Measurements from ENCODE around the gene HDAC4. TPM values are rescaled to one million over a fixed set of nuclear protein-coding genes. Genes with fewer than 3 reads are reported as not detected.
A peak's percentile ranks its signal among the peaks of the same experiment; 100 is the strongest.

The HDAC4 gene
- polyA plus RNA-seq, 1 experiment = 4.4 TPM

DNA sequence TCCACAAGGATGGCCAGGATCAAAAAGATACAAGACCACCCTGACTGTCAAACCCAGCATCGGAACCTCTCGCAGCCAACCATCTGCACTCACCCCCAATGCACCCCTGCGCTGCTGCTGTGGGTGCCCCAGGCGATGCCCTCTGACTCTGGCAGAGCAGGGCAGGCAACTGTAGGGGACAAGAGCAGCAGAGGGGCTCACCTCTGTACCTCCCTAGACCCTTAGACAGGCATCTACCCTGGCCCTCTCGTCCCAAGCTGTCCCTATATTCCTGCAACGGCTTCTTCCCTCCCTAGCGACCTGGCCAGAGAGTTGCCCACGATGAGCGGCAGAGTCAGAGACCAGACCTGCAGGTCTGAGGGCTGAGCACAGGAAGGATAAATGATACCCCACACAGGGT, 128.2 kb downstream of the HDAC4 start:
- TF ChIP-seq, protein P1, sequence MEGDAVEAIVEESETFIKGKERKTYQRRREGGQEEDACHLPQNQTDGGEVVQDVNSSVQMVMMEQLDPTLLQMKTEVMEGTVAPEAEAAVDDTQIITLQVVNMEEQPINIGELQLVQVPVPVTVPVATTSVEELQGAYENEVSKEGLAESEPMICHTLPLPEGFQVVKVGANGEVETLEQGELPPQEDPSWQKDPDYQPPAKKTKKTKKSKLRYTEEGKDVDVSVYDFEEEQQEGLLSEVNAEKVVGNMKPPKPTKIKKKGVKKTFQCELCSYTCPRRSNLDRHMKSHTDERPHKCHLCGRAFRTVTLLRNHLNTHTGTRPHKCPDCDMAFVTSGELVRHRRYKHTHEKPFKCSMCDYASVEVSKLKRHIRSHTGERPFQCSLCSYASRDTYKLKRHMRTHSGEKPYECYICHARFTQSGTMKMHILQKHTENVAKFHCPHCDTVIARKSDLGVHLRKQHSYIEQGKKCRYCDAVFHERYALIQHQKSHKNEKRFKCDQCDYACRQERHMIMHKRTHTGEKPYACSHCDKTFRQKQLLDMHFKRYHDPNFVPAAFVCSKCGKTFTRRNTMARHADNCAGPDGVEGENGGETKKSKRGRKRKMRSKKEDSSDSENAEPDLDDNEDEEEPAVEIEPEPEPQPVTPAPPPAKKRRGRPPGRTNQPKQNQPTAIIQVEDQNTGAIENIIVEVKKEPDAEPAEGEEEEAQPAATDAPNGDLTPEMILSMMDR (IDR thresholded peaks at IDR 0.05; ENCODE audit: insufficient read depth, low read depth, low read length) = no peak
- no peak overlapping the region for H3K4me3 ChIP-seq (ENCODE audit: low read depth, low read length)
- H3K27me3 ChIP-seq (ENCODE audit: control insufficient read depth, insufficient read depth, low read length) = no peaks in the 10 kb centered on the region
- no peaks in the 10 kb centered on the region for H3K36me3 ChIP-seq (ENCODE audit: control insufficient read depth, insufficient read depth, low read length)
- POLR2A ChIA-PET = no interaction called here
- no peak for DNase-seq (ENCODE audit: low read depth)
- CTCF ChIA-PET = no interaction called here

DNA sequence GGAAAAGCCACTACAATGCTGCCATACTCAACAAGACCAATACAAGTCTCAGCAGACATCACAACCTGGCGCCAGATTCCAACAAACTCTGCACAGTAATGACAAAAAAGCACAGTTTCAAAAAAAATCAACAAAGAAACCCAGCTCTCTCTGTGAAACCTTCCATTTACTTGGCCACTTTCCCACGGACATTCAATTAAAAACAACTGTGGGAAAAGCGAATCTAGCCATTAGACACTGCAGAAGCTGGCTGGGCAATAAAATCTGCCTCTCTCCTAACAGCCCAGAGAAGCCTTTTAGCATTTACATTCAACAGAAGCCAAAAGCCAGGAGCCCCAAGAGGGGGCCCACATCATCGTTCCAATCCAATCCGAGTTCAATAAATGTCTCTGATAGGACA, 128.9 kb downstream of the HDAC4 start:
- TF ChIP-seq, protein P1 (IDR thresholded peaks at IDR 0.05; ENCODE audit: insufficient read depth, low read depth, low read length) = no peak
- POLR2A ChIA-PET = no interaction called here
- no peak overlapping the region for H3K4me3 ChIP-seq (ENCODE audit: low read depth, low read length)
- no peaks in the 10 kb centered on the region for H3K36me3 ChIP-seq (ENCODE audit: control insufficient read depth, insufficient read depth, low read length)
- no peaks in the 10 kb centered on the region for H3K27me3 ChIP-seq (ENCODE audit: control insufficient read depth, insufficient read depth, low read length)
- CTCF ChIA-PET = interaction anchor here (0.7 kb wide), 1 partner anchor 9 kb away, joined by 3 read pairs; no protein-coding TSS in a partner anchor
- DNase-seq (ENCODE audit: low read depth) = peak; percentile 31

DNA sequence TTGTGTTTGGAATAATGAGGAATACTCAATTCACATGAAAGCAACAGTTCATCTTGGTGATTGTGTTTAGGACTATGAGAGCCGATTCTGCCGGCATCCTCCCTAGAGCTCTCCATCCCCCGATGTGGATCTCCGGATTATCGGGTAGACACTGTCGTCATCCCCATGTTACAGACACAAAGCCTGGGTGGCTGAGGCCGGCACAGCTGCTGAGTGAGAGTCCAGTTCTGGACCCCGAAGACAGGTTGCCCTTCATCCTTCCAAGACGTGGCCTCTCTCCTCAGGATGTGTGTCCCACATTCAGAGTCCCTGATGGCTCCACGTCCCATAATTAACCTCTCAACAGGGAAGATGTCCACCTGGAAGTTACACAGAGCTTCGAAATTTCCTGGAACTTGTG, 129.3 kb downstream of the HDAC4 start:
- POLR2A ChIA-PET = no interaction called here
- no peaks in the 10 kb centered on the region for H3K36me3 ChIP-seq (ENCODE audit: control insufficient read depth, insufficient read depth, low read length)
- TF ChIP-seq, protein P1 (IDR thresholded peaks at IDR 0.05; ENCODE audit: insufficient read depth, low read depth, low read length) = no peak
- no peak for DNase-seq (ENCODE audit: low read depth)
- no peak overlapping the region for H3K4me3 ChIP-seq (ENCODE audit: low read depth, low read length)
- no peaks in the 10 kb centered on the region for H3K27me3 ChIP-seq (ENCODE audit: control insufficient read depth, insufficient read depth, low read length)
- CTCF ChIA-PET = interaction anchor here (0.7 kb wide), 2 partner anchors 8 to 12 kb away, joined by 3 read pairs; no protein-coding TSS in a partner anchor

DNA sequence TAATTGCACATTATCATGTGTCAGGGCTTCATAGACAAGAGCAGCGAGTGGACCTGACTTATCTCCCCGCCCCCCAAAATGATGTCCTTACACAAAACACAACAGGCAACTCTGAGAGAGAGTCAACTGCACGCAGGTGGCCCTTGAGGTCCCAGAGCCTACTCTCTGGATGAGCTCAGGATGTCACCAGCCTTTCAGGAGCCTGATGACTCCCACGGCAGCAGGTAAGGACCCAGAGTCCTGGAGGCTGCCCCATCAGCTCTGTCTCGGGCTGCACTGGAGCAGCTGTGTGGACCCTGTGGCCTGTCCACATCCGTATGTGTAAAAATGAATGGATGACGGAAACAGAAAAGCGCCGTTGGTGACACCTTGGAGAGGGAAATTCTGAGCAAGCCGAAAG, 130.9 kb downstream of the HDAC4 start:
- CTCF ChIA-PET = interaction anchor here (1.1 kb wide), 1 partner anchor 14 kb away, joined by 4 read pairs; no protein-coding TSS in a partner anchor

DNA sequence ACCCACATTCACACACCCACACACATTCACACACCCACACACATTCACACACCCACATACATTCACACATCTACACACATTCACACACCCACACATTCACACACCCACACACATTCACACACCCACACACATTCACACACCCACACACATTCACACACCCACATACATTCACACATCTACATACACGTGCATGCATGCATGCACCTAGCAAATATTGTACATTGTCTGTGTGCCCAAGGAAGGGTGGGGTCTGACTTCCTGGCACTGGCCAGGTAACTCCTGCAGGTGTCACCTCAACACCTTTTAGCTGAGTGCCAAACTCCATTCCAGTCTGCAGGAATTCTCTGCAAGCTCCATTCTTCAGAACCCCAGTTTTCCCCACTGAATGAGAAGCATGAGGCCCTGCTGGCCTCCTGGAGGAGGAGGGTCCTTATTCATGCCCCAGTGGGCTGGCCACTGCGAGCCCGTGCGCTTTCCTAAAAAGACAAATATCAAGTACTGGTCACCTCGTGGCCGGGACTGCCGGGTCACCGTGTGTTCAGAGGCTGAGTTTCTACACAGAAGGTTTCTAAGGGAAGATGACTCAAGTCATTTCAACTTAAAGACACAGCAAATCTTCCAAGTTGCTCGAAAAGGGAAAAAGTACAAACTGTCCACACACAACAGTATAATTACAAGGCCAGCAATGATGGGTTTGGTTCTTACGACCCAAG, 131.5 kb downstream of the HDAC4 start:
- Histone ChIP-seq H3K4me3 (ENCODE audit: low read depth, low read length) (no peak overlapping the region), H3K36me3 (ENCODE audit: control insufficient read depth, insufficient read depth, low read length) (no peaks in the 10 kb centered on the region), H3K27me3 (ENCODE audit: control insufficient read depth, insufficient read depth, low read length) (no peaks in the 10 kb centered on the region)
- TF ChIP-seq, protein P1 (IDR thresholded peaks at IDR 0.05; ENCODE audit: insufficient read depth, low read depth, low read length) = no peak
- CTCF ChIA-PET = no interaction called here
- no peak for DNase-seq (ENCODE audit: low read depth)
- POLR2A ChIA-PET = no interaction called here

More for the DNA sequence above, 130.9 kb downstream of the HDAC4 start:
- TF ChIP-seq, protein P1 (IDR thresholded peaks at IDR 0.05; ENCODE audit: insufficient read depth, low read depth, low read length) = no peak
- H3K4me3 ChIP-seq (ENCODE audit: low read depth, low read length) = no peak overlapping the region
- POLR2A ChIA-PET = no interaction called here
- H3K36me3 ChIP-seq (ENCODE audit: control insufficient read depth, insufficient read depth, low read length) = no peaks in the 10 kb centered on the region
- no peak for DNase-seq (ENCODE audit: low read depth)
- H3K27me3 ChIP-seq (ENCODE audit: control insufficient read depth, insufficient read depth, low read length) = no peaks in the 10 kb centered on the region
